Choroid plexus epithelial cell (primary cell): ENCODE data around the gene TMEM97.

ENCODE experiments used
- DNase-seq: peaks from one replicate; pipeline ENCODE4 v3.0.0-alpha.2; 2010; ENCODE audit warnings: low read depth
- H3K4me3 ChIP-seq: 2 replicates; pipeline ENCODE4 v1.5.1; 2011; ENCODE audit warnings: low read depth, mild to moderate bottlenecking, control low read depth, low read length, moderate library complexity
- TF ChIP-seq, protein P1 (sequence below): conservative IDR thresholded peaks from 2 replicates; pipeline ENCODE4 v1.5.1; 2011; ENCODE audit warnings: low read depth, mild to moderate bottlenecking, control low read depth, inconsistent platforms, low read length, moderate library complexity

TMEM97 gene

GRCh38 chr17:28345419-28346198 is 26.6 kb downstream of the TMEM97 start:
- no peak overlapping the region for H3K4me3 ChIP-seq
- TF ChIP-seq, protein P1, sequence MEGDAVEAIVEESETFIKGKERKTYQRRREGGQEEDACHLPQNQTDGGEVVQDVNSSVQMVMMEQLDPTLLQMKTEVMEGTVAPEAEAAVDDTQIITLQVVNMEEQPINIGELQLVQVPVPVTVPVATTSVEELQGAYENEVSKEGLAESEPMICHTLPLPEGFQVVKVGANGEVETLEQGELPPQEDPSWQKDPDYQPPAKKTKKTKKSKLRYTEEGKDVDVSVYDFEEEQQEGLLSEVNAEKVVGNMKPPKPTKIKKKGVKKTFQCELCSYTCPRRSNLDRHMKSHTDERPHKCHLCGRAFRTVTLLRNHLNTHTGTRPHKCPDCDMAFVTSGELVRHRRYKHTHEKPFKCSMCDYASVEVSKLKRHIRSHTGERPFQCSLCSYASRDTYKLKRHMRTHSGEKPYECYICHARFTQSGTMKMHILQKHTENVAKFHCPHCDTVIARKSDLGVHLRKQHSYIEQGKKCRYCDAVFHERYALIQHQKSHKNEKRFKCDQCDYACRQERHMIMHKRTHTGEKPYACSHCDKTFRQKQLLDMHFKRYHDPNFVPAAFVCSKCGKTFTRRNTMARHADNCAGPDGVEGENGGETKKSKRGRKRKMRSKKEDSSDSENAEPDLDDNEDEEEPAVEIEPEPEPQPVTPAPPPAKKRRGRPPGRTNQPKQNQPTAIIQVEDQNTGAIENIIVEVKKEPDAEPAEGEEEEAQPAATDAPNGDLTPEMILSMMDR, result no peak
- DNase-seq, result no peak

GRCh38 chr17:28346199-28346580 is 27.2 kb downstream of the TMEM97 start:
- DNase-seq, result peak; percentile 67
- H3K4me3 ChIP-seq, result no peak overlapping the region
- TF ChIP-seq, protein P1, result no peak

DNA sequence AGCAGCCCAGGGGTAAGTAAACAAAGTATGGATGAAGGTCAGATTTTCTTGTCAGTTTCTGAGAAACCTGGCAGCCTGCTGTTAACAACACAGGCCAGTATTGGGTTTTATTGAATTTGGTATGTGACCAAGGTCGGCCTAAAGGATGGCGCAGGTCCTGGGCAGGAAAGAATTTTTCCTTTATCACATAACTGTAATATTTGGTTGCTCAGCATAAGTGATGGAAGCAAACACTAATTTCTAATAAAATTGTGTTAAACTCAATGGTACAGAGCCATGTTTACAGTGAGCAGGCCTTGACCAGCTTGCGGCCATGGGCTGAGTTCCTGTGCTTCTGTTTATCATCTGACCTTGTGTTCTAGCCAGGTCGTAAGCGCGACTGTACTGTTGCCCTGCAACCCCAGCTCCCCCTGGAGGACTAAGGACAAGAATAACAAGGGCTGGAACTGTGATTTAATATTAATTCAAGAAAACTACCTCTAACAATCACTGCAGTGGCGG is 27.8 kb downstream of the TMEM97 start:
- peak; percentile 78 for DNase-seq
- no peak overlapping the region for H3K4me3 ChIP-seq
- TF ChIP-seq, protein P1, result peak; percentile 64

DNA sequence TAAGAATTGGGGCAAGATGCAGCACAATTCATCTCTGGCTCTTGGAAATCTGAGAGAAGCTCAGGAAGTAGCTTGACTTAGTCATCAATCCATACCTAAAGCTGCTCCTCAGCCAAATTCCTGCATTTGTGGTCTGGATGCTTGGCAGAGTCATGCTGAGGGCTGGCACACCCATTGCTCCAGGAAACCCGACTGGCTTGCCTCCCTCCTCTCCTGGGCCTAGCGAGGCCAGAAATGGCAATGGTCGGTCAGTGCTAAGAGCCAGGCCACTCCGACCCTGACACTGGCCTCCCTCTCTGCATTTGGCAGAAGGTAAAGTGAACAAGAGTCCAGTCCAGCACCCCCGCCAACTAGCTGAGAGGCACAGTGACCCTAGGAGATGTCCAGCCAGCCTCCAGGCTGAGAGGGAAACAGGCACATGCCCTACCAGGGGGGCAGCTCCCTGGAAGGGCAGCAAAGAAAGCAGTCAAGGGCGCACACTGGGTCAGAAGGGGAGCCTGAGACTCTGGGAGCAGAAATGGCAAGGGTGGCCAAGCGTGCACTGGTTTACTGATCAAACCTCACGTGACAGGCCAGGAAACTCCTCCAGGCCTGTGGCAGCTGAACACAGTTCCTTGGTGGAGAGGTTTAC is 28.4 kb downstream of the TMEM97 start:
- H3K4me3 ChIP-seq, result no peak overlapping the region
- TF ChIP-seq, protein P1, result no peak
- DNase-seq, result peak; percentile 83

DNA sequence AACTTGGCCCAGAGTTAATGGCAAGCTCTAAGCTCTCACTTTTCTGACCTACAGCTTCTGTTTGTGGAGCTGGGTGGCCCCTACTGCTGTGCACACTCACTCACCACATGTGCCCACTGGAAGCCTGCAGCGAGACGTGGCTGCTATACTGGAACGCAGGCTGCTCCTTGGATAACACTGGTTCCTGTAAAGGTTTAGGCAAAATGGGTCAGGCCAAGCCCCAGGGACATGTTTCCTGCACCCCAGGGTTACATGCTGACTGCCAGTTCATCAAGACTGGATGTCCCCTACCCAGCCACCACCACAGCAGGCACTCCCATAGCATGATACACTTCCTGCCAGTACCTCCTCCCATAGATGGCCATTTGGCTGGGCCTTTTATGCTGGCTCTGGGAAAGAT is 30.0 kb downstream of the TMEM97 start:
- H3K4me3 ChIP-seq, result no peak overlapping the region
- DNase-seq, result no peak
- TF ChIP-seq, protein P1, result no peak

- TF ChIP-seq, protein P1, result no peak
- DNase-seq, result no peak
- no peak overlapping the region for H3K4me3 ChIP-seq
Observed at GRCh38 chr17:28350271-28350670, 31.3 kb downstream of the TMEM97 start.
